Measurements from ENCODE around the gene LCK. TPM values are rescaled to one million over a fixed set of nuclear protein-coding genes. Genes with fewer than 3 reads are reported as not detected.

The LCK gene
- polyA plus RNA-seq, 1 of the 3 experiments (the other 2 are of a cell fraction): not detected

GRCh38 chr1:32327204-32327603 is 76.1 kb downstream of the LCK start:
- Histone ChIP-seq H3K36me3 (replicated peaks in 1 of 2; ENCODE audit: control insufficient read depth in 1 of 2, insufficient read depth in 2 of 2, low read length in 1 of 2) (peaks cover 32 to 51% of the 10 kb centered on the region in 2 experiments), H3F3A (replicated peaks; ENCODE audit: insufficient read depth) (peaks cover 30% of the 10 kb centered on the region), H4K20me1 (ENCODE audit: insufficient read depth) (peaks cover 20% of the 10 kb centered on the region; the same call in 1 of the 2 replicates), H3K9me3 (no peaks in the 10 kb centered on the region), H3K4me3 (ENCODE audit: low read depth in 2 of 2, low read length in 1 of 2) (no peak overlapping the region), H3K4me2 (no peak overlapping the region), H3K9ac (no peak overlapping the region), H3K4me1 (ENCODE audit: control insufficient read depth in 1 of 2, insufficient read depth in 2 of 2, low read depth in 1 of 2, low read length in 1 of 2) (no peaks in the 10 kb centered on the region; a peak in 1 of 4 replicates), H3K9me2 (no peaks in the 10 kb centered on the region), H3K27ac (ENCODE audit: low read depth in 2 of 2, low read length in 1 of 2) (no peak overlapping the region), H2AFZ (ENCODE audit: low read depth) (no peak overlapping the region), H3K79me2 (ENCODE audit: insufficient read depth) (peaks cover 14% of the 10 kb centered on the region), H3K27me3 (ENCODE audit: insufficient read depth) (no peaks in the 10 kb centered on the region)
- ChIA-PET POLR2A (no interaction called here), CTCF (no interaction called here)
- 98% methylated on average over 6 of the region's 11 CpGs for WGBS (ENCODE audit: low lambda C conversion rate)
- TF ChIP-seq MXI1 (IDR thresholded peaks at IDR 0.05; ENCODE audit: low read depth, low read length): no peak
- no peak for DNase-seq

GRCh38 chr1:32329931-32330466 is 78.9 kb downstream of the LCK start:
- ChIA-PET POLR2A (no interaction called here), CTCF (interaction anchor here (1.3 kb wide), 1 partner anchor 82 kb away, joined by 3 read pairs; no protein-coding TSS in a partner anchor)
- Histone ChIP-seq H3K79me2 (ENCODE audit: insufficient read depth) (peaks cover 35% of the 10 kb centered on the region), H3K9ac (no peak overlapping the region), H3K27ac (ENCODE audit: low read depth in 2 of 2, low read length in 1 of 2) (no peak overlapping the region), H2AFZ (ENCODE audit: low read depth) (no peak overlapping the region), H3K4me2 (no peak overlapping the region), H4K20me1 (ENCODE audit: insufficient read depth) (peaks cover 38% of the 10 kb centered on the region), H3K4me3 (ENCODE audit: low read depth in 2 of 2, low read length in 1 of 2) (no peak overlapping the region), H3F3A (replicated peaks; ENCODE audit: insufficient read depth) (peaks cover 30% of the 10 kb centered on the region), H3K4me1 (ENCODE audit: control insufficient read depth in 1 of 2, insufficient read depth in 2 of 2, low read depth in 1 of 2, low read length in 1 of 2) (peaks cover 8 to 26% of the 10 kb centered on the region in 2 experiments; a peak in 3 of 4 replicates), H3K36me3 (replicated peaks in 1 of 2; ENCODE audit: control insufficient read depth in 1 of 2, insufficient read depth in 2 of 2, low read length in 1 of 2) (peaks cover 34 to 70% of the 10 kb centered on the region in 2 experiments), H3K9me2 (no peaks in the 10 kb centered on the region), H3K9me3 (no peaks in the 10 kb centered on the region), H3K27me3 (ENCODE audit: insufficient read depth) (no peaks in the 10 kb centered on the region)
- WGBS (ENCODE audit: low lambda C conversion rate): 85% methylated on average over 4 of the region's 4 CpGs
- no peak for TF ChIP-seq NRF1 (IDR thresholded peaks at IDR 0.05; ENCODE audit: low read depth, low read length)
- no peak for TF ChIP-seq MEF2A (IDR thresholded peaks at IDR 0.05; ENCODE audit: borderline replicate concordance, low read depth)
- no peak for TF ChIP-seq FOSL2 (IDR thresholded peaks at IDR 0.05; ENCODE audit: borderline replicate concordance, low read depth)
- TF ChIP-seq NFIC (IDR thresholded peaks at IDR 0.05; ENCODE audit: borderline replicate concordance): no peak
- no peak for TF ChIP-seq MXI1 (IDR thresholded peaks at IDR 0.05; ENCODE audit: low read depth, low read length)
- no peak for TF ChIP-seq EP300 (IDR thresholded peaks at IDR 0.05; ENCODE audit: borderline replicate concordance in 1 of 2, low read depth in 1 of 2, low read length in 1 of 2)
- no peak for TF ChIP-seq ELF1 (IDR thresholded peaks at IDR 0.05)
- no peak for TF ChIP-seq REST (IDR thresholded peaks at IDR 0.05; ENCODE audit: low read depth, low read length)
- TF ChIP-seq RFX5 (IDR thresholded peaks at IDR 0.05; ENCODE audit: low read length): no peak
- TF ChIP-seq CHD2 (IDR thresholded peaks at IDR 0.05; ENCODE audit: low read length, partially characterized antibody): no peak
- TF ChIP-seq, protein P1, sequence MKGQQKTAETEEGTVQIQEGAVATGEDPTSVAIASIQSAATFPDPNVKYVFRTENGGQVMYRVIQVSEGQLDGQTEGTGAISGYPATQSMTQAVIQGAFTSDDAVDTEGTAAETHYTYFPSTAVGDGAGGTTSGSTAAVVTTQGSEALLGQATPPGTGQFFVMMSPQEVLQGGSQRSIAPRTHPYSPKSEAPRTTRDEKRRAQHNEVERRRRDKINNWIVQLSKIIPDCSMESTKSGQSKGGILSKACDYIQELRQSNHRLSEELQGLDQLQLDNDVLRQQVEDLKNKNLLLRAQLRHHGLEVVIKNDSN (IDR thresholded peaks at IDR 0.05; ENCODE audit: borderline replicate concordance, low read depth): no peak
- TF ChIP-seq IRF3 (IDR thresholded peaks at IDR 0.05; ENCODE audit: low read depth, low read length): no peak
- TF ChIP-seq, protein P2, sequence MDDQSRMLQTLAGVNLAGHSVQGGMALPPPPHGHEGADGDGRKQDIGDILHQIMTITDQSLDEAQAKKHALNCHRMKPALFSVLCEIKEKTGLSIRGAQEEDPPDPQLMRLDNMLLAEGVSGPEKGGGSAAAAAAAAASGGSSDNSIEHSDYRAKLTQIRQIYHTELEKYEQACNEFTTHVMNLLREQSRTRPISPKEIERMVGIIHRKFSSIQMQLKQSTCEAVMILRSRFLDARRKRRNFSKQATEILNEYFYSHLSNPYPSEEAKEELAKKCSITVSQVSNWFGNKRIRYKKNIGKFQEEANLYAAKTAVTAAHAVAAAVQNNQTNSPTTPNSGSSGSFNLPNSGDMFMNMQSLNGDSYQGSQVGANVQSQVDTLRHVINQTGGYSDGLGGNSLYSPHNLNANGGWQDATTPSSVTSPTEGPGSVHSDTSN (IDR thresholded peaks at IDR 0.05): no peak
- TF ChIP-seq RAD21 (IDR thresholded peaks at IDR 0.05; ENCODE audit: low read length): no peak
- no peak for TF ChIP-seq FOXJ3 (CRISPR knock-in tag; IDR thresholded peaks at IDR 0.05)
- TF ChIP-seq, protein P3, sequence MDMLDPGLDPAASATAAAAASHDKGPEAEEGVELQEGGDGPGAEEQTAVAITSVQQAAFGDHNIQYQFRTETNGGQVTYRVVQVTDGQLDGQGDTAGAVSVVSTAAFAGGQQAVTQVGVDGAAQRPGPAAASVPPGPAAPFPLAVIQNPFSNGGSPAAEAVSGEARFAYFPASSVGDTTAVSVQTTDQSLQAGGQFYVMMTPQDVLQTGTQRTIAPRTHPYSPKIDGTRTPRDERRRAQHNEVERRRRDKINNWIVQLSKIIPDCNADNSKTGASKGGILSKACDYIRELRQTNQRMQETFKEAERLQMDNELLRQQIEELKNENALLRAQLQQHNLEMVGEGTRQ (IDR thresholded peaks at IDR 0.05; ENCODE audit: borderline replicate concordance, low read depth, low read length): no peak
- TF ChIP-seq MAX (IDR thresholded peaks at IDR 0.05; ENCODE audit: low read depth): no peak
- no peak for TF ChIP-seq RCOR1 (IDR thresholded peaks at IDR 0.05; ENCODE audit: low read length)
- TF ChIP-seq POLR2AphosphoS5 (IDR thresholded peaks at IDR 0.05; ENCODE audit: low read depth, low read length): no peak
- no peak for TF ChIP-seq YY1 (IDR thresholded peaks at IDR 0.05; ENCODE audit: low read depth)
- DNase-seq: no peak

Measured in SK-N-SH (cell line).